NB4 (cell line): ENCODE measurements around the gene INTS15.

Experiments used
- CTCF ChIP-seq: IDR thresholded peaks from one replicate; pipeline ENCODE4 v1.5.1; 2012; ENCODE audit warnings: low read depth, low read length
- MAX ChIP-seq: IDR thresholded peaks from 2 replicates; pipeline ENCODE4 v1.6.1; 2011; ENCODE audit warnings: low read depth, low read length
- POLR2A ChIP-seq: IDR thresholded peaks from 2 replicates; pipeline ENCODE4 v1.6.1; 2011; ENCODE audit warnings: mild to moderate bottlenecking; ENCODE audit not compliant: insufficient read length; ENCODE audit errors: extremely low read depth

GRCh38 chr7:6647541-6647940, 57.7 kb downstream of the INTS15 start:
- TF ChIP-seq CTCF (no peak), MAX (no peak), POLR2A (no peak)
